ENCODE measurements around the gene FMR1. TPM values are rescaled to one million over a fixed set of nuclear protein-coding genes. Genes with fewer than 3 reads are reported as not detected.

FMR1 gene
- total and polyA plus RNA-seq, 3 donors from 2014 or later, result 30.0 to 49.9 (median 45.4) TPM

DNA sequence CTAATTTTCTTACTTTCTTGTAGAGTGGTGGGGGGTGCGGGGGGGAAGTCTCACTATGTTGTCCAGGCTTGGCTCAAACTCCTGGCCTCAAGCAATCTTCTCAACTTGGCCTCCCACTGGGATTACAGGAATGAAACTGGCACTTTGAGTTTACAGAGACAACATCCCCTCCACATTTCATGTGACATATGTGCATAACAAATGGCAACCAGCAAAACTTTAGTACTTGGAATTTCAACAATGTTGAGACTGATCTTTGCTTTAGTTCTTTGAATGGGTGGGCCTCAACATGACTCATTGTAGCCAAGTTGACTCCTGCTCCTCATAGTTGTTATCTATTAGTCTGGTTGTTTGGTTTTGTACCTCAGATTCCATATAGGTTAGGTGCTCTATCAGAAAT is 11.4 kb upstream of the FMR1 start:
- WGBS, 2 donors, result 93 to 100% methylated on average over 1 of the region's 1 CpG
- intact Hi-C loops (cut with DNase I; ENCODE audit: low total_unique reads), result no loop called here
- no peaks in the 10 kb centered on the region for H3K4me1 ChIP-seq
- TF ChIP-seq, protein P1, sequence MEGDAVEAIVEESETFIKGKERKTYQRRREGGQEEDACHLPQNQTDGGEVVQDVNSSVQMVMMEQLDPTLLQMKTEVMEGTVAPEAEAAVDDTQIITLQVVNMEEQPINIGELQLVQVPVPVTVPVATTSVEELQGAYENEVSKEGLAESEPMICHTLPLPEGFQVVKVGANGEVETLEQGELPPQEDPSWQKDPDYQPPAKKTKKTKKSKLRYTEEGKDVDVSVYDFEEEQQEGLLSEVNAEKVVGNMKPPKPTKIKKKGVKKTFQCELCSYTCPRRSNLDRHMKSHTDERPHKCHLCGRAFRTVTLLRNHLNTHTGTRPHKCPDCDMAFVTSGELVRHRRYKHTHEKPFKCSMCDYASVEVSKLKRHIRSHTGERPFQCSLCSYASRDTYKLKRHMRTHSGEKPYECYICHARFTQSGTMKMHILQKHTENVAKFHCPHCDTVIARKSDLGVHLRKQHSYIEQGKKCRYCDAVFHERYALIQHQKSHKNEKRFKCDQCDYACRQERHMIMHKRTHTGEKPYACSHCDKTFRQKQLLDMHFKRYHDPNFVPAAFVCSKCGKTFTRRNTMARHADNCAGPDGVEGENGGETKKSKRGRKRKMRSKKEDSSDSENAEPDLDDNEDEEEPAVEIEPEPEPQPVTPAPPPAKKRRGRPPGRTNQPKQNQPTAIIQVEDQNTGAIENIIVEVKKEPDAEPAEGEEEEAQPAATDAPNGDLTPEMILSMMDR (IDR thresholded peaks at IDR 0.05), result no peak
- TF ChIP-seq POLR2A (IDR thresholded peaks at IDR 0.05), result no peak
- DNase-seq, result no peak
- no peak overlapping the region for H3K27ac ChIP-seq
- no peaks in the 10 kb centered on the region for H3K9me3 ChIP-seq
- no peaks in the 10 kb centered on the region for H3K27me3 ChIP-seq
- no peaks in the 10 kb centered on the region for H3K36me3 ChIP-seq (ENCODE audit: low read depth, missing control alignments)
- no peak overlapping the region for H3K4me3 ChIP-seq

DNA sequence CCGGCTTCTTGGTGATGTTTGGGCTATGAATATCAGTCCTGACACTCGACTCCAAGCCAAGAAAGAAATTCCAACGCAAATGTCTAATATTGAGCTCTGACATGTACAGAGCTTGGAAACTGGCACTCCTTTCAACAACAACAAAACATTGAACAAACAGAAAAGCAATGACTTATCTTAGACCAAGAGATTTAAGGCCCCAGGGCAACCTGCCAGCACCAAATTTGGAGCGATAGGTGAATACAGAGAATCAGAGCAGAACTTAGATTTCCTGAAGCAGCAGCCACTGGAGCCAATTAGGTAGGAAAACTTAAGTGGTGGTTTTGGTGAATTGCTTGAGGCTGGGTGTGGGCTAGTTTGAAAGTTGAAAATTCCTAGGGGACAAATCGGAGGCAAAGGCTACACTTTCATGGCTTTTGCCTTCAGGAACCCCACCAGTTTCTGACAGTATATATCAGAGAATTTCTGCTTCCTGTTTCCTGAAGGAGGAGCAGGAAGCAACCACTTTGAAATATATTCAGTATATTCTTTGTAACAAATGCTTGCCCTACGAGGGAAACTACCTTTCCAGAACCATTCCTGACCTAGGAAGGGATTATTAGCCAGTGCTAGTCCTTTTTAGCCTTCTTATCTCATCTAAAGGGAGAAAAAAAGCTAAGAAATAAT is 10.1 kb upstream of the FMR1 start:
- intact Hi-C loops (cut with DNase I; ENCODE audit: low total_unique reads), result no loop called here
- Histone ChIP-seq H3K27ac (no peak overlapping the region), H3K4me1 (no peaks in the 10 kb centered on the region), H3K27me3 (no peaks in the 10 kb centered on the region), H3K36me3 (ENCODE audit: low read depth, missing control alignments) (no peaks in the 10 kb centered on the region), H3K9me3 (no peaks in the 10 kb centered on the region), H3K4me3 (no peak overlapping the region)
- WGBS, 2 donors, result 75 to 84% methylated on average over 5 to 6 of the region's 6 CpGs
- TF ChIP-seq, protein P1 (IDR thresholded peaks at IDR 0.05), result no peak
- TF ChIP-seq POLR2A (IDR thresholded peaks at IDR 0.05), result no peak
- no peak for DNase-seq

GRCh38 chrX:147902270-147902669 is 9.4 kb upstream of the FMR1 start:
- Histone ChIP-seq H3K27ac (no peak overlapping the region), H3K4me1 (no peaks in the 10 kb centered on the region), H3K4me3 (no peak overlapping the region), H3K27me3 (no peaks in the 10 kb centered on the region), H3K9me3 (no peaks in the 10 kb centered on the region), H3K36me3 (ENCODE audit: low read depth, missing control alignments) (no peaks in the 10 kb centered on the region)
- intact Hi-C loops (cut with DNase I; ENCODE audit: low total_unique reads), result no loop called here
- 90 to 93% methylated on average over 2 of the region's 2 CpGs for WGBS, 2 donors
- TF ChIP-seq, protein P1 (IDR thresholded peaks at IDR 0.05), result no peak
- TF ChIP-seq POLR2A (IDR thresholded peaks at IDR 0.05), result no peak
- no peak for DNase-seq

DNA sequence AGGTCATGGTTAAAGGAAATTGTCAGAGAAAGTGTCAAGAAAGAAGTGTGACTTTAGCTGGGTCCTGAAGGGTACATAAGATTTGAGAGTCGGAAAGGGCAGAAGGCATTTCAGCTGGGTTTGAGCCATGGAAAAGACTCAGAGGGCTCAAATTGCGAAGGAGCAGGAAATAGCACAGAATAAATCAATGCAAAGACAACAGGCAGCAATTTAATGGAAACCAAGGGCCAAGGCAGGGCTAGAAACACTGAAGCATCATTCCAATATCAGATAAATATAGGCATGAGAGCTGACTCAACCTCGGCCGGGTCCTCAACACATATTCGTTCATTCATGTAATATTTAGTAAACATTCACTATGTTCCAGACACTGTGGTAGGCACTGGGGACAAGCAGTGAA is 3.6 kb upstream of the FMR1 start:
- 60 to 61% methylated on average over 5 of the region's 5 CpGs for WGBS, 2 donors
- TF ChIP-seq POLR2A (IDR thresholded peaks at IDR 0.05), result no peak
- TF ChIP-seq, protein P1 (IDR thresholded peaks at IDR 0.05), result no peak
- Histone ChIP-seq H3K9me3 (no peaks in the 10 kb centered on the region), H3K36me3 (ENCODE audit: low read depth, missing control alignments) (no peaks in the 10 kb centered on the region), H3K4me3 (no peak overlapping the region), H3K27me3 (no peaks in the 10 kb centered on the region), H3K4me1 (no peaks in the 10 kb centered on the region), H3K27ac (no peak overlapping the region)
- intact Hi-C loops (cut with DNase I; ENCODE audit: low total_unique reads), result no loop called here
- DNase-seq, result no peak

DNA sequence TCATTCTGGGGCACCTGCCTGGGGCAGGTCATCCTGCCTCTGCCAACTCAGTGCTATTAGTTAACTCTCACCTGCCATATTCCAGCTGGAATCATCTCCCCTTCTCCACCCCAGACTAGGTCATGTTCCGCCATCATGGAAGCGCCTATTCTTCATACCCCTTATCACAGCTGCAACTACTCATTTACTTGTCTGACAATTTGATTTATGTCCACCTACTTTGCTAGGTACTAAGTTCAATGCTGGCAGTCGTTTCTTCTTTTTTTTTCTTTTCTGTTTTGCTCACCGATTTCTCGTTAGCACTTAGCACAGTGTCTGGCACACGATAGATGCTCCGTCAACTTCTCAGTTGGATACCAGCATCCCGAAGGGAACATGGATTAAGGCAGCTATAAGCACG is 1.1 kb upstream of the FMR1 start:
- H3K4me1 ChIP-seq, result no peaks in the 10 kb centered on the region
- no peaks in the 10 kb centered on the region for H3K36me3 ChIP-seq (ENCODE audit: low read depth, missing control alignments)
- no peak overlapping the region for H3K27ac ChIP-seq
- H3K27me3 ChIP-seq, result no peaks in the 10 kb centered on the region
- WGBS, 2 donors, result 58 to 63% methylated on average over 9 of the region's 9 CpGs
- no peak for DNase-seq
- no peak overlapping the region for H3K4me3 ChIP-seq
- H3K9me3 ChIP-seq, result no peaks in the 10 kb centered on the region
- no peak for TF ChIP-seq POLR2A (IDR thresholded peaks at IDR 0.05)
- TF ChIP-seq, protein P1 (IDR thresholded peaks at IDR 0.05), result no peak
- intact Hi-C loops (cut with DNase I; ENCODE audit: low total_unique reads), result no loop called here

All from testis (tissue), 3 donors.